ENCODE data around the gene IL18. TPM values are rescaled to one million over a fixed set of nuclear protein-coding genes. Genes with fewer than 3 reads are reported as not detected.

Gene IL18
- total and polyA plus RNA-seq, 2 of the 8 experiments (the other 6 are each of a cell fraction or from before 2014, with no cell fraction given) = 0.29 to 0.84 TPM

GRCh38 chr11:112177589-112177988 is 13.7 kb upstream of the IL18 start (continued):
- TF ChIP-seq CHD7 (IDR thresholded peaks at IDR 0.05; ENCODE audit: insufficient replicate concordance, low read length) (no peak), ATF3 (IDR thresholded peaks at IDR 0.05; ENCODE audit: insufficient read depth, low read depth, low read length) (no peak), NRF1 (IDR thresholded peaks at IDR 0.05; ENCODE audit: low read depth, low read length) (no peak), SRF (IDR thresholded peaks at IDR 0.05; ENCODE audit: low read depth, low read length) (no peak), BCL11A (IDR thresholded peaks at IDR 0.05; ENCODE audit: low read depth in 2 of 2, low read length in 2 of 2) (no peak), BRCA1 (IDR thresholded peaks at IDR 0.05; ENCODE audit: low read depth, low read length) (no peak)

All from H1 (cell line).